Erythroblast (primary cell): ENCODE measurements around the gene RAB7A.

Source experiments
- GATA1 ChIP-seq: IDR thresholded peaks from 2 replicates; pipeline ENCODE4 v1.6.1; 2011; ENCODE audit warnings: low read depth, mild to moderate bottlenecking, control low read depth, low read length, moderate library complexity
- POLR2A ChIP-seq: IDR thresholded peaks from 2 replicates; pipeline ENCODE4 v1.6.1; 2011; ENCODE audit warnings: mild to moderate bottlenecking, low read length

DNA sequence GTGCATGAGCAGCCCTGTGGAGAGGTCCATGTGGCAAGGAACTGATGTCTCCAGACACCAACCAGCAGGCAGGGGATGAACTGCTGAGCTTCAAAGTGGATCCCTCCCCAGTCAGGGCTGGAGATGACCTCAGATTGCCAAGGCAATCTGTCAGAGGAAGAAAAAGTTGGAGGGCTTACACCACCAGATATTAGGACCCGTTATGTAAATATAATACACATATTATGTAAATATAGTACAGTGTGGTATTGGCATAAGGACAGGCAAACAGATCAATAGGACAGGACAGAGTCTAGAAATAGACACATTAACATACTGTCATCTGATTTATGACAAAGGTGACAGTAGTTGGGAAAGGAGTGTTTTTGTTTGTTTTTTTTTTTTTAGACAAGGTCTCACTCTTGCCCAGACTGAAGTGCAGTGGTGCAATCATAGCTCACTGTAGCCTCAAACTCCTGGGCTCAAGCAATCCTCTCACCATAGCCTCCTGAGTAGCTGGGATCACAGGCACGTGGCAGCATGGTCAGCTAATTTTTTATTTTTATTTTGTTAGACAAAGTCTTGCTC is 18.0 kb upstream of the RAB7A start:
- no peak for TF ChIP-seq POLR2A
- TF ChIP-seq GATA1: no peak
